Measurements from ENCODE around the gene HSPA12B. TPM values are rescaled to one million over a fixed set of nuclear protein-coding genes. Genes with fewer than 3 reads are reported as not detected.

The HSPA12B gene
- total and polyA plus RNA-seq, 2 of the 13 experiments (the other 11 are each of a cell fraction or from before 2014, with no cell fraction given), result 0.01 TPM; not detected in 1

DNA sequence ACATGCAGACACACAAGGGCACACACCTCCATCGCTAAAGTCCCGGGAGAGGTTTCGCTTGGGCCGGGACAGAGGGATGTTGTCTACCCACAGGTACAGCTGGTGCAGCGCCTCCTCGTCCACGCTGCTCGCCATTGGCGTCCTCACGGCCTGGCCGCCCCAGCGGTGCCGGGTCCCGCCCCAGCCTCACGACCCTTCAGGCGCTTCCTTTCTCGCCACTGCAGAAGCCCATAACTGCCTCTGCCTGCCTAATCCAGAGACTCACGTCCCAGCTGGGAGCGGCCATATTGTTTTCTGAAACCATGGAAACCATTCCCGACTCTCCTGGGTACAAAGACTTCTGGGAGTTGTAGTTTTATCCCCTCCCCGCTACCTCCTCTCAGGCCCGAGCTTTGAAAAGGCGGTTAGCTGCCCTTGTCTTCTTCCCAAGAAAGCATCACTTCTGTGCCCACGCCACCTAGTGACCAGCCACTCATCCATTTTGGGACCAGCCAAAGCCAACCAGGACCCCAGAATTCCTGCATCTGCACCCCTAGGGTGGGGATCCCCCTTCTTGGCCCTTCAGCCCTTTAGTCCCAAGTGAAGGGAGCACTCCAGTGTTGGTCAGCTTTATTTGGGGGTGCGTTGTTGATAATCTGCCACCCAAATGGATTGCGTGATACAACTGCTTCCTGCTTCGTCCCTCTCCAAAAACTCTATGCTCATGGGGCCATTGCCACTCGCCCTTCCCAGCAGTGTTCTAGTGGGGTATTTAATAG lies 48.8 kb downstream of the HSPA12B start, which contains the start of gene SPEF1 (continued):
- TF ChIP-seq BCL3 (CRISPR knock-in tag; IDR thresholded peaks at IDR 0.05) (no peak), MZF1 (CRISPR knock-in tag; IDR thresholded peaks at IDR 0.05; ENCODE audit: borderline replicate concordance) (no peak), SKIL (CRISPR knock-in tag; IDR thresholded peaks at IDR 0.05; ENCODE audit: borderline replicate concordance) (no peak), ZNF414 (CRISPR knock-in tag; IDR thresholded peaks at IDR 0.05) (no peak), ZNF501 (CRISPR knock-in tag; IDR thresholded peaks at IDR 0.05) (peak; percentile 95), CEBPZ (IDR thresholded peaks at IDR 0.05; ENCODE audit: low read length) (no peak), FOXJ3 (CRISPR knock-in tag; IDR thresholded peaks at IDR 0.05; ENCODE audit: borderline replicate concordance) (0 out of 2 replicates have a peak, but pooled peaks have one; percentile 37), ZNF207 (IDR thresholded peaks at IDR 0.05; ENCODE audit: borderline replicate concordance) (no peak), ATM (IDR thresholded peaks at IDR 0.05; ENCODE audit: borderline replicate concordance) (no peak), TAF15 (IDR thresholded peaks at IDR 0.05; ENCODE audit: low read depth, low read length, poor library complexity, severe bottlenecking) (no peak), ZBTB38 (CRISPR knock-in tag; IDR thresholded peaks at IDR 0.05) (peak; percentile 58; the same call in 1 of the 2 replicates), IRF2 (CRISPR knock-in tag; IDR thresholded peaks at IDR 0.05) (peak; percentile 95)
- TF ChIP-seq, protein P1, sequence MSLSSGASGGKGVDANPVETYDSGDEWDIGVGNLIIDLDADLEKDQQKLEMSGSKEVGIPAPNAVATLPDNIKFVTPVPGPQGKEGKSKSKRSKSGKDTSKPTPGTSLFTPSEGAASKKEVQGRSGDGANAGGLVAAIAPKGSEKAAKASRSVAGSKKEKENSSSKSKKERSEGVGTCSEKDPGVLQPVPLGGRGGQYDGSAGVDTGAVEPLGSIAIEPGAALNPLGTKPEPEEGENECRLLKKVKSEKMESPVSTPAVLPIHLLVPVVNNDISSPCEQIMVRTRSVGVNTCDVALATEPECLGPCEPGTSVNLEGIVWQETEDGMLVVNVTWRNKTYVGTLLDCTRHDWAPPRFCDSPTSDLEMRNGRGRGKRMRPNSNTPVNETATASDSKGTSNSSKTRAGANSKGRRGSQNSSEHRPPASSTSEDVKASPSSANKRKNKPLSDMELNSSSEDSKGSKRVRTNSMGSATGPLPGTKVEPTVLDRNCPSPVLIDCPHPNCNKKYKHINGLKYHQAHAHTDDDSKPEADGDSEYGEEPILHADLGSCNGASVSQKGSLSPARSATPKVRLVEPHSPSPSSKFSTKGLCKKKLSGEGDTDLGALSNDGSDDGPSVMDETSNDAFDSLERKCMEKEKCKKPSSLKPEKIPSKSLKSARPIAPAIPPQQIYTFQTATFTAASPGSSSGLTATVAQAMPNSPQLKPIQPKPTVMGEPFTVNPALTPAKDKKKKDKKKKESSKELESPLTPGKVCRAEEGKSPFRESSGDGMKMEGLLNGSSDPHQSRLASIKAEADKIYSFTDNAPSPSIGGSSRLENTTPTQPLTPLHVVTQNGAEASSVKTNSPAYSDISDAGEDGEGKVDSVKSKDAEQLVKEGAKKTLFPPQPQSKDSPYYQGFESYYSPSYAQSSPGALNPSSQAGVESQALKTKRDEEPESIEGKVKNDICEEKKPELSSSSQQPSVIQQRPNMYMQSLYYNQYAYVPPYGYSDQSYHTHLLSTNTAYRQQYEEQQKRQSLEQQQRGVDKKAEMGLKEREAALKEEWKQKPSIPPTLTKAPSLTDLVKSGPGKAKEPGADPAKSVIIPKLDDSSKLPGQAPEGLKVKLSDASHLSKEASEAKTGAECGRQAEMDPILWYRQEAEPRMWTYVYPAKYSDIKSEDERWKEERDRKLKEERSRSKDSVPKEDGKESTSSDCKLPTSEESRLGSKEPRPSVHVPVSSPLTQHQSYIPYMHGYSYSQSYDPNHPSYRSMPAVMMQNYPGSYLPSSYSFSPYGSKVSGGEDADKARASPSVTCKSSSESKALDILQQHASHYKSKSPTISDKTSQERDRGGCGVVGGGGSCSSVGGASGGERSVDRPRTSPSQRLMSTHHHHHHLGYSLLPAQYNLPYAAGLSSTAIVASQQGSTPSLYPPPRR (CRISPR knock-in tag; IDR thresholded peaks at IDR 0.05; ENCODE audit: borderline replicate concordance), result no peak
- TF ChIP-seq, protein P2, sequence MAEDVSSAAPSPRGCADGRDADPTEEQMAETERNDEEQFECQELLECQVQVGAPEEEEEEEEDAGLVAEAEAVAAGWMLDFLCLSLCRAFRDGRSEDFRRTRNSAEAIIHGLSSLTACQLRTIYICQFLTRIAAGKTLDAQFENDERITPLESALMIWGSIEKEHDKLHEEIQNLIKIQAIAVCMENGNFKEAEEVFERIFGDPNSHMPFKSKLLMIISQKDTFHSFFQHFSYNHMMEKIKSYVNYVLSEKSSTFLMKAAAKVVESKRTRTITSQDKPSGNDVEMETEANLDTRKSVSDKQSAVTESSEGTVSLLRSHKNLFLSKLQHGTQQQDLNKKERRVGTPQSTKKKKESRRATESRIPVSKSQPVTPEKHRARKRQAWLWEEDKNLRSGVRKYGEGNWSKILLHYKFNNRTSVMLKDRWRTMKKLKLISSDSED (CRISPR knock-in tag; IDR thresholded peaks at IDR 0.05), result no peak

Data from HepG2 (cell line).